BLaER1 (cell line): ENCODE data around the gene ABCB11.

Source experiments
- H3K27ac ChIP-seq: shearing (Covaris generic); formaldehyde crosslinking; 2 replicates; pipeline ENCODE4 v1.8.1; 2022
- H3K27me3 ChIP-seq: shearing (Covaris generic); formaldehyde crosslinking; 2 replicates; pipeline ENCODE4 v1.8.1; 2022
- H3K36me3 ChIP-seq: shearing (Covaris generic); formaldehyde crosslinking; 2 replicates; pipeline ENCODE4 v1.8.1; 2022
- H3K4me1 ChIP-seq: shearing (Covaris generic); formaldehyde crosslinking; 2 replicates; pipeline ENCODE4 v1.8.1; 2022
- H3K4me2 ChIP-seq: shearing (Covaris generic); formaldehyde crosslinking; 2 replicates; pipeline ENCODE4 v1.8.1; 2022
- H3K4me3 ChIP-seq: shearing (Covaris generic); formaldehyde crosslinking; 2 replicates; pipeline ENCODE4 v1.8.1; 2022
- H3K9ac ChIP-seq: shearing (Covaris generic); formaldehyde crosslinking; 2 replicates; pipeline ENCODE4 v1.8.1; 2022
- H3K9me3 ChIP-seq: shearing (Covaris generic); formaldehyde crosslinking; 2 replicates; pipeline ENCODE4 v1.8.1; 2022
- H4K20me1 ChIP-seq: shearing (Covaris generic); formaldehyde crosslinking; 2 replicates; pipeline ENCODE4 v1.8.1; 2022
- Cebpa-rat ChIP-seq: shearing (Covaris generic); IDR thresholded peaks from 2 replicates; pipeline ENCODE4 v1.8.1; 2022

The ABCB11 gene

DNA sequence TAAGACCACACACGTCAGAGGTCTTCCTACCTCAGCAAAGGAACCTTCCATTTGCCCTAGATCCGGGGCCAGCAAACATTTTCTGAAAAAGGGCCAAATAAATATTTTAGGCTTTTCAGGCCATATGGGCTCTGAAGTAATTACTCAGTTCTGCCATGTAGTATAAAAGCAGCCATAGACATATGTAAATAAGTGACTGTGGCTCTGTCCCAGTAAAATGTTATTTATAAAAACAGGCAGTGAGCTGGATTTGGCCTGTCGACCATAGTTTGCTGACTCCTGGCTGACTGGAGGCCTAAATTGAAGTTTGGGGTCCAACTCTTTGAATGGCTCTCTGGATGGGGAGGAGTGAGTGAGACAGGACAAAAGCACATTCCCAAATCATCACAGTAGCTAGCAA, 49.5 kb downstream of the ABCB11 start:
- TF ChIP-seq Cebpa-rat: no peak
- H3K4me1 ChIP-seq: no peaks in the 10 kb centered on the region
- no peaks in the 10 kb centered on the region for H3K36me3 ChIP-seq
- H3K9ac ChIP-seq: no peak overlapping the region
- no peaks in the 10 kb centered on the region for H3K27me3 ChIP-seq
- no peaks in the 10 kb centered on the region for H4K20me1 ChIP-seq
- H3K4me2 ChIP-seq: no peak overlapping the region
- no peak overlapping the region for H3K4me3 ChIP-seq
- H3K27ac ChIP-seq: no peak overlapping the region
- no peaks in the 10 kb centered on the region for H3K9me3 ChIP-seq

DNA sequence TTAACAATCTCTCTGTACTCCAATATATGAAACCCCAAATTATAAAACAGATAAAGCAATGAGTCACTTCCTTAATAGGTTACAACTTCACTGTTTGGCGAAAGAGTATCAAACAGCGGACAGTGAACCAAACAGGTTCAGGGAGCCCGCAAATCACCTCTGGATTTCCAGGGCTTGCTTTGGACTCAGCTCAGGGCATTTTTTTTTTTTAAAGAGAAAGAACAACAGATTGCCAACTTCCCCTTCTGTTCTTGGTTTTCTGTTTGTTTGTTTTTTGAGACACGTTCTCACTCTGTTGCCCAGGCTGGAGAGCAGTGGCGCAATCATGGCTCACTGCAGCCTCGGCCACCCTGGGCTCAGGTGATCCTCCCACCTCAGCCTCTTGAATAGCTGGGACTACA, 52.7 kb downstream of the ABCB11 start:
- Histone ChIP-seq H3K4me1 (no peaks in the 10 kb centered on the region), H3K36me3 (no peaks in the 10 kb centered on the region), H4K20me1 (no peaks in the 10 kb centered on the region), H3K9ac (no peak overlapping the region), H3K27ac (no peak overlapping the region), H3K27me3 (no peaks in the 10 kb centered on the region), H3K4me3 (no peak overlapping the region), H3K4me2 (no peak overlapping the region), H3K9me3 (no peaks in the 10 kb centered on the region)
- TF ChIP-seq Cebpa-rat: no peak

GRCh38 chr2:168977608-168978007, 53.5 kb downstream of the ABCB11 start:
- Histone ChIP-seq H3K4me2 (no peak overlapping the region), H3K27ac (no peak overlapping the region), H4K20me1 (no peaks in the 10 kb centered on the region), H3K4me1 (no peaks in the 10 kb centered on the region), H3K4me3 (no peak overlapping the region), H3K27me3 (no peaks in the 10 kb centered on the region), H3K9me3 (no peaks in the 10 kb centered on the region), H3K36me3 (no peaks in the 10 kb centered on the region), H3K9ac (no peak overlapping the region)
- TF ChIP-seq Cebpa-rat: no peak

- Histone ChIP-seq H3K9me3 (no peaks in the 10 kb centered on the region), H3K4me1 (no peaks in the 10 kb centered on the region), H3K36me3 (no peaks in the 10 kb centered on the region), H3K27me3 (no peaks in the 10 kb centered on the region), H3K9ac (no peak overlapping the region), H4K20me1 (no peaks in the 10 kb centered on the region), H3K27ac (no peak overlapping the region), H3K4me2 (no peak overlapping the region), H3K4me3 (no peak overlapping the region)
- TF ChIP-seq Cebpa-rat: no peak
Observed at GRCh38 chr2:168976034-168976654, 55.0 kb downstream of the ABCB11 start.

GRCh38 chr2:168974428-168974827, 56.7 kb downstream of the ABCB11 start:
- no peak overlapping the region for H3K9ac ChIP-seq
- no peak overlapping the region for H3K4me3 ChIP-seq
- H3K4me1 ChIP-seq: no peaks in the 10 kb centered on the region
- no peak overlapping the region for H3K4me2 ChIP-seq
- no peak for TF ChIP-seq Cebpa-rat
- no peaks in the 10 kb centered on the region for H3K9me3 ChIP-seq
- H3K27me3 ChIP-seq: no peaks in the 10 kb centered on the region
- H4K20me1 ChIP-seq: no peaks in the 10 kb centered on the region
- no peak overlapping the region for H3K27ac ChIP-seq
- no peaks in the 10 kb centered on the region for H3K36me3 ChIP-seq

- H3K27ac ChIP-seq: no peak overlapping the region
- H3K27me3 ChIP-seq: no peaks in the 10 kb centered on the region
- H3K36me3 ChIP-seq: no peaks in the 10 kb centered on the region
- no peaks in the 10 kb centered on the region for H3K9me3 ChIP-seq
- no peak for TF ChIP-seq Cebpa-rat
- H3K4me3 ChIP-seq: no peak overlapping the region
- no peak overlapping the region for H3K9ac ChIP-seq
- no peaks in the 10 kb centered on the region for H3K4me1 ChIP-seq
- H3K4me2 ChIP-seq: no peak overlapping the region
- no peaks in the 10 kb centered on the region for H4K20me1 ChIP-seq
Observed at GRCh38 chr2:168971261-168971660, 59.9 kb downstream of the ABCB11 start.

DNA sequence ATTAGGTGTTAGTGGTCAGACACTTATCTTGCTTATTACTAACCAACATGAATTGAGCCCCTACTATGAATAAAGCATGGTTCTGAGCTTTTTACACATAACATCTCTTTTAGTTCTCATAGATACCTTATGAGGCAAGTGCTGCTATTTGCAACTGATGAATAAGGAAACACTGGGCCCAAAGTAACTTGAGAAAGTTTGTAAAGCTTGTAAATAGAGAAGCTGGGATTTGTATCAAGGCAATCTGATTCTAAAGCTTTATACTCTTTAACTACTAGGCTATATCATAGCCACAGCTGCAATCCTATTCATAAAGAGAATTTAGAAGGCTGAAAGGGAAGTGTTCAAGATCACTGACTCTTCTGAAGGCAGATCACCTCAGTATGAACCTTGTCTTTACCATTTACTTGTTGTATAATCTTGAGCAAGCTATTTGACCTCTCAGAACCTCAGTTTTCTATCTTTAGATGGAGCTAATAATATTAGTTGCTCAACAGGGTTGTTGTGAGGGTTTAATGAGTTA, 60.4 kb downstream of the ABCB11 start:
- H3K4me2 ChIP-seq: no peak overlapping the region
- no peak overlapping the region for H3K4me3 ChIP-seq
- no peaks in the 10 kb centered on the region for H3K36me3 ChIP-seq
- H3K9me3 ChIP-seq: no peaks in the 10 kb centered on the region
- H3K9ac ChIP-seq: no peak overlapping the region
- H4K20me1 ChIP-seq: no peaks in the 10 kb centered on the region
- no peak for TF ChIP-seq Cebpa-rat
- no peak overlapping the region for H3K27ac ChIP-seq
- no peaks in the 10 kb centered on the region for H3K4me1 ChIP-seq
- no peaks in the 10 kb centered on the region for H3K27me3 ChIP-seq

DNA sequence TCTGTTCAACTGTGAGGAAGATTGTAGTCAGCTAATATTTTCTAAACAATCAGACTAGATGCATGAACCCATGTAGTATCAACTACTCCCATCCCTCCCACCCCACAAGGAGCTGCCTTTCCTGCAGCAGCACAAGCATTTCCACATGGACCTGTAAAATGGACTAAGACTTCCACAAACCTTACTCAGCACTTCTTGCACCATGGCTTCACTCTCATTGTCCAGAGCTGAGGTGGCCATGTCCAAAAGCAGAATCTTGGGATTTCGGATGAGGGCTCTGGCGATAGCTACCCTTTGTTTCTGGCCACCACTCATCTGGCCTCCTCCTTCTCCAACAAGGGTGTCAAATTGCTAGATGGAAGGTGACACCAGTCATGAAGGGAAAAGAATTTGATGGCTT, 61.3 kb downstream of the ABCB11 start:
- no peaks in the 10 kb centered on the region for H3K36me3 ChIP-seq
- H3K27me3 ChIP-seq: no peaks in the 10 kb centered on the region
- H4K20me1 ChIP-seq: no peaks in the 10 kb centered on the region
- H3K4me2 ChIP-seq: no peak overlapping the region
- no peak for TF ChIP-seq Cebpa-rat
- H3K4me3 ChIP-seq: no peak overlapping the region
- H3K9ac ChIP-seq: no peak overlapping the region
- H3K9me3 ChIP-seq: no peaks in the 10 kb centered on the region
- no peak overlapping the region for H3K27ac ChIP-seq
- H3K4me1 ChIP-seq: no peaks in the 10 kb centered on the region

DNA sequence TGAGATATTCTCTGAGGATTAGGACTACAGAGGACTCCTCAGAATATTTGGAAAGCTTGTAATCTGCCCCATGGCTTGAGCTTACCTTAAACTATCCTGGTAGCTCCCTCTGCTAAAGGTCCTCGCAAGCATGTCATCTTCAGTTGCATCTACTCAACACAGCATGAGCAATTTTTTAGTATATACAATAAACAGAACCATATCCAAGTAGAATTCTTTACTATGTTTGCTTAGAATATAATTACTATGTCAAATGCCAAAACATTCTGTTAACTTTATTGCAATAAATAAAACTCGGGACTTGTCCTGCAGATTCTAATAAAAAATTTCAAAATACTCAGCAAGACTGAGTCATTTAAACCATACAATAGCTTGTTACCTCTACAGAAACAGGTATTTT, 62.8 kb downstream of the ABCB11 start:
- no peak for TF ChIP-seq Cebpa-rat
- Histone ChIP-seq H3K36me3 (no peaks in the 10 kb centered on the region), H3K4me1 (no peaks in the 10 kb centered on the region), H4K20me1 (no peaks in the 10 kb centered on the region), H3K27ac (no peak overlapping the region), H3K27me3 (no peaks in the 10 kb centered on the region), H3K4me3 (no peak overlapping the region), H3K9me3 (no peaks in the 10 kb centered on the region), H3K4me2 (no peak overlapping the region), H3K9ac (no peak overlapping the region)

- no peak overlapping the region for H3K9ac ChIP-seq
- no peaks in the 10 kb centered on the region for H3K36me3 ChIP-seq
- no peaks in the 10 kb centered on the region for H4K20me1 ChIP-seq
- H3K4me2 ChIP-seq: no peak overlapping the region
- TF ChIP-seq Cebpa-rat: no peak
- no peaks in the 10 kb centered on the region for H3K9me3 ChIP-seq
- no peak overlapping the region for H3K4me3 ChIP-seq
- H3K4me1 ChIP-seq: no peaks in the 10 kb centered on the region
- H3K27ac ChIP-seq: no peak overlapping the region
- no peaks in the 10 kb centered on the region for H3K27me3 ChIP-seq
Observed at GRCh38 chr2:168964251-168964807, 66.8 kb downstream of the ABCB11 start.

DNA sequence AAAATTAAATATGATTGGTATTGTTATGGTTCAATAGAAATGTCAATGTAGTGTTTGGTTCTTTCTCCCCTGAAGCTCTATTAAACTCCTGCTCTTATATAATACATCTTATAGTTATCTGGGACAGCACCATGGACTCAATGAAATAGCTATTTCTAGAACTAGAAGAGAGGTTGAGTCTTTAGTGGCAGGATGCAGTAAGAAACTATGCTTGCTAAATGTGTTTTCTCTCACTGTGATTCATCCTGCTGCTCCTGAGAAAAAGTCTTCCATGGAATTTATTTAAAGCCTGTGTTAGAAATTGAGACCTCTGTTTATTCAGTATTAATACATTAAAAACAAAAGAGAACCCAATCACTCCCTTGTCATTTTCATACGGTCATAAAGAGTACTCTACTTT, 68.5 kb downstream of the ABCB11 start:
- Histone ChIP-seq H3K4me3 (no peak overlapping the region), H3K4me2 (no peak overlapping the region), H3K27ac (no peak overlapping the region), H3K9ac (no peak overlapping the region), H3K4me1 (no peaks in the 10 kb centered on the region), H3K36me3 (no peaks in the 10 kb centered on the region), H3K27me3 (no peaks in the 10 kb centered on the region), H4K20me1 (no peaks in the 10 kb centered on the region), H3K9me3 (no peaks in the 10 kb centered on the region)
- TF ChIP-seq Cebpa-rat: no peak
